Retinal pigment epithelial cell (primary cell): ENCODE data around the gene BMP8A.
"Not testable (repeated sequence)": the region's sequence is repeated elsewhere in the genome, so short reads cannot be mapped to it uniquely, and the experiment has no call there.

Source experiments
- DNase-seq: peaks from one replicate; pipeline ENCODE4 v3.0.0-alpha.2; 2010; ENCODE audit warnings: low read depth
- H3K4me3 ChIP-seq: 2 replicates; pipeline ENCODE4 v1.5.1; 2011; ENCODE audit warnings: mild to moderate bottlenecking, low read length, control low read depth, moderate library complexity
- CTCF ChIP-seq: conservative IDR thresholded peaks from 2 replicates; pipeline ENCODE4 v1.5.1; 2011; ENCODE audit warnings: low read depth, low read length, control low read depth, inconsistent platforms

BMP8A gene

GRCh38 chr1:39491146-39491921 lies at the start of gene BMP8A:
TSS of gene BMP8A (plus strand) at chr1:39491636. CDS start at chr1:39491992, 356 bp downstream.
- no peak for DNase-seq
- peak within 1 kb of the TSS; percentile 34 for H3K4me3 ChIP-seq

GRCh38 chr1:39441797-39442196 lies 49.6 kb upstream of the BMP8A start:
- no peak overlapping the region for H3K4me3 ChIP-seq
- no peak for TF ChIP-seq CTCF
- DNase-seq, result no peak

More at GRCh38 chr1:39491146-39491921, at the start of gene BMP8A:
- TF ChIP-seq CTCF, result no peak

- no peak overlapping the region for H3K4me3 ChIP-seq
- DNase-seq, result no peak
- TF ChIP-seq CTCF, result no peak
These were observed 45.9 kb upstream of the BMP8A start for GRCh38 chr1:39445573-39445972.

DNA sequence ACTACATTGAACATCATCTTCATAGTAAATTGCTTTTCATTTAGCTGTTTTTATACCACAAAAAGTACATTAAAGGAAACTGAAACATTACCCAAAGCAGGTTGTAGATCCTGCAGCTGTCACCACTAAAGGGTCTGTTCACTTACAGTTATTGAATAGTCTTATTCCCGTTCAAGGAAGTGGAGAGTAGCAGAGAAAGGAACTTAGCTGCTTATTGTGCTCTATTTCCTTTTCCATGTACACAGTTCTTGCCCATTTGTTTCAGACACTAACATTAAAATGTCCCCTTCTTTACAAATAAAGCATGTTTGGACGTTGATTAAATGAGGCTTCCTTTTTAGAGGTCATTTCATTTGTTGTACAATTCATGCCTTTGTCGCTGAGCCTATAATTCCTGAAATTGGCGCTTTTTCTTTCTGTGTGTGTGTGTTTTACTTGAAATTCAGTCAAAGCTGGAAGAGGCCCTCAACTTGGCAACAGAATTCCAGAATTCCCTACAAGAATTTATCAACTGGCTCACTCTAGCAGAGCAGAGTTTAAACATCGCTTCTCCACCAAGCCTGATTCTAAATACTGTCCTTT lies 44.4 kb upstream of the BMP8A start:
- no peak overlapping the region for H3K4me3 ChIP-seq
- TF ChIP-seq CTCF, result no peak
- DNase-seq, result no peak

DNA sequence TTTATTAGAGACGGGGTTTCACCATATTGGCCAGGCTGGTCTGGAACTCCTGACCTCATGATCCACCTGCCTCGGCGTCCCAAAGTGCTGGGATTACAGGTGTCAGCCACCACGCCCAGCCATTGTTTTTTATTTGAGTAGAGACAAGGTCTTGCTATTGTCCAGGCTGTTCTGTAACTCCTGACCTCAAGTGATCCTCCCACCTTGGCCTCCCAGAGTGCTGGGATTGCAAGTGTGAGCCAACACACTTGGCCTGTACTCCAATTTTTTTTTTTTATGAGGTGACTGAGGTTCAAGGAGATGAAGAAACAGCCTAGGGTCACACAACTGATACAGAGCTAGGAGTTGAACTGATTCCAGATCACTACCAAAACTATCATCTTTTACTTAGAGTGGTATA lies 41.4 kb upstream of the BMP8A start:
- H3K4me3 ChIP-seq, DNase-seq: not testable (repeated sequence)

DNA sequence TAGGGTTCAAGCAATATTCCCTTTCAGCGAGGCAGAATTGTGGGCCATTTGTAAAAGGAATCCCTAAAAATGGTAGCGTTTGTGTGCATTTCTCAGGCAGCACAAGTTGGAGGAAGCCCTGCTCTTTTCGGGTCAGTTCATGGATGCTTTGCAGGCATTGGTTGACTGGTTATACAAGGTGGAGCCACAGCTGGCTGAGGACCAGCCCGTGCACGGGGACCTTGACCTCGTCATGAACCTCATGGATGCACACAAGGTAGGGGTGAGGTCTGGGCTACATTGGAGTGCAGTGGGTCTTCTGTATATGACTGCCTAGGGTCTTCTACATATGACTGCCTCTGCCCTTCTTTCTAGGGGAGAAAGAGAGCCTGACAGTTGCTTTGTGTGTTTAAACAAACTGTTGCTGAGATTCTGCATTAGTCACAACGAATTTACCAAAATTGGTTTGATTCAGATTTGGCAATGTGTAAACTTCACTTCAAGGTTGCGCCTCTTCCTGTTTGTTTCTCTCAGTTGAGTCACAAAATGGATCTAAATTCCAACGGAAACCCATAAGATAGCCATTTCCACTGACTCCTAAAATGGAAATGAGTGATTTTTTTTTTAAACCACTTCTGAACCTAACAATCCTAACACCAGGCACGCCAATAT lies 40.4 kb upstream of the BMP8A start:
- no peak for DNase-seq
- H3K4me3 ChIP-seq, result no peak overlapping the region
- TF ChIP-seq CTCF, result no peak

GRCh38 chr1:39452081-39452480 lies 39.4 kb upstream of the BMP8A start:
- no peak for DNase-seq
- no peak for TF ChIP-seq CTCF
- no peak overlapping the region for H3K4me3 ChIP-seq
